COLO829 (cell line): ENCODE measurements around the gene RHOJ.

Source experiments
- DNase-seq: peaks from one replicate; pipeline ENCODE4 v3.0.0; 2012; ENCODE audit warnings: low spot score

RHOJ gene

DNA sequence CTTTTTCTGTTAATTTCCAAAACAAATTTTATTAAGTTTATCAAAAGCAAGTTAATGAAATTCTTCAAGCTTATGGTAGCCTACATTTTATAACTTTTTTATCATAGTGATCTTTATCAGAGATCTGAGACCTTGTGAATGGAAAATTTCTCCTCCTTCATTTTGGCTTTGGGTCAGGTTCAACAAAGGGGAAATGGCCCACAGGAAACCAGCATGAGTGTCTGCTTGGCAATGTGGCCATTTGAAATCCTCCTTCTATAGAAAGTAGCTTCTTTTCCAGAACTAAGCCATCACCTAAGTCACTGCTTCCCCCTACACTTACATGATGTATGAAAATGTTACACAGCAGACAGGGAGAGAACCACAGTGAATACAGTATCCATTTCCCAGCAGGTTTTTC, 1.6 kb downstream of the RHOJ start:
- DNase-seq: no peak

DNA sequence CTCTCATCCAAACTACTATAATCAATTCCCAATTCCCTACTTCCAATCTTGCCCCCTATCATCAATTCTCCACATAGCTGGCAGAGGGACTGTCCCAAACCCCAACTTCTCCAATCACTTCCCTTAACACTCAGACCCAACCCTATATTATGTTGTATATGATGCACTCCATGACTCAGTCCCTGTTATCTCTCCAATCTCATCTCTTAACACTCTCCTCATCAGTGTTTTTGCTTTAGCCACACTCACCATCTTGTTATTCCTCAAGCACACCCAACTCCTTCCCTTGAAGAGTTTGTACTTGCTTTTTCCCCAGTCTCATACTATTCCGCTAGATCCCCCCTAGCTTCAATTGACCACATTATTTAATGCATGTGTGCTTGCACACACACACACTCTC, 4.9 kb downstream of the RHOJ start:
- DNase-seq: no peak

DNA sequence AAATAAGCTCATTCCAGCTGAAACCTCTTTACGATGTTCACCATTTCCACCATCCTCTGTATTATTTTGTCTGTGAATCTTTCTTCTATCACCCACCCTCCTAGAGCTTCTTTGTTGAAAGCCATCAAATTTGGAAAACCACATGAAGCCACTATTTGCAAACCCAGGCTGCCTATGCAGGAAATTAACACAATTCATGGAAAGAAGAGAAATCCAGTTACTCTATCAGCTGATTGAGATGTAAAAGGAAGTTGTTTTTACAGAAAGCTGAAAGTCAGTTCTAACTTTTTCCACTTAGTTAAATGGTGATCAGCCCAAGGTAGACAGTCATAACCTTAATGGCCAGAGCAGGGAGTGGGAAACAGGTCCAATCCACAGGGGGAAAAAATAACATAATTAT, 6.6 kb downstream of the RHOJ start:
- DNase-seq: no peak

DNA sequence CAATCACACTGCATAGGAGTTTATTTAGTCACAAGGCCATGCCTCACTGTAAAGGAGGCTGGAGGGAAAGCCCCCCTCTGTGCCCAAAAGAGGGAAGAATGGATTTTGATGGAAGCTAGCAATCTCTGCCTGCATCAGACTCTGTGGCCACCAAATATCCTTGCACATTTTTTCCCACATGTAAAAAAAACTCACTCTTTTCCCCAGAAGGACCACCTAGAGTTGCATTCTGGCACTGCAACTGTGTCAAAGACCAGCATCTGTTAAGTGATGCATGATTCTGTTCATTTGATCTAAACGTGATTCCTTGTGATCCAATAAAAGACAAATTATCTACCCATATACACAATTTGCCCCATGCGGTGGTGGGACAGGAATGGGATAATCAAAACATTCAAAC, 8.0 kb downstream of the RHOJ start:
- DNase-seq: no peak

DNA sequence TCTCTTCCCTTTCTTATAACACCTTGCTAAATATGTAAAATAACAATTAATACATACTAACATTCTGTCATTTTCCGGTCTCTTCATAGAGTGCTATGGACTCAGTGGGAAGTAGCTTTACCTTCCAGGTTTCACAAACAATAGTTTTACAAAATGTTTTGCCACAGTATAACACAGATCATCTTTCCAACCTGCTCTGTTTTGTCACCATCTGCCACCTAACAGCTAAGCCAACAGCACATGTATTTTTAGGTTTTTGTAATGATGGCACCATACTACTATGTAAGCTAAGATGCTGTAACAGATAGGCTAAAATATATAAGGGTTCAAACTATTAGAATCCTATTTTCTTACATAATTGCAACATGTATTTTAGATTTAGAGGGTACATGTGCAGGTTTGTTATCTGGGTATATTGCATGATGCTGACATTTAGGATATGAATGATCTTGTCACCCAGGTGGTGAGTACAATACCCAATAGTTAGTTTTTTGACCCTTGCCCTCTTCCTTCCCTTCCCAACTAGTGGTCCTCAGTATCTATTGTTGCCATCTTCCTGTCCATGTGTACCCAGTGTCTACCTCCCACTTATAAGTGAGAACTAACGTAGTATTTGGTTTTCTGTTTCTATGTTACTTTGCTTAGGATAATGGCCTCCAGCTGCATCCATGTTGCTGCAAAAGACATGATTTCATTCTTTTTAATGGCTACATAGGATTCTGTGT, 8.7 kb downstream of the RHOJ start:
- DNase-seq: no peak

DNA sequence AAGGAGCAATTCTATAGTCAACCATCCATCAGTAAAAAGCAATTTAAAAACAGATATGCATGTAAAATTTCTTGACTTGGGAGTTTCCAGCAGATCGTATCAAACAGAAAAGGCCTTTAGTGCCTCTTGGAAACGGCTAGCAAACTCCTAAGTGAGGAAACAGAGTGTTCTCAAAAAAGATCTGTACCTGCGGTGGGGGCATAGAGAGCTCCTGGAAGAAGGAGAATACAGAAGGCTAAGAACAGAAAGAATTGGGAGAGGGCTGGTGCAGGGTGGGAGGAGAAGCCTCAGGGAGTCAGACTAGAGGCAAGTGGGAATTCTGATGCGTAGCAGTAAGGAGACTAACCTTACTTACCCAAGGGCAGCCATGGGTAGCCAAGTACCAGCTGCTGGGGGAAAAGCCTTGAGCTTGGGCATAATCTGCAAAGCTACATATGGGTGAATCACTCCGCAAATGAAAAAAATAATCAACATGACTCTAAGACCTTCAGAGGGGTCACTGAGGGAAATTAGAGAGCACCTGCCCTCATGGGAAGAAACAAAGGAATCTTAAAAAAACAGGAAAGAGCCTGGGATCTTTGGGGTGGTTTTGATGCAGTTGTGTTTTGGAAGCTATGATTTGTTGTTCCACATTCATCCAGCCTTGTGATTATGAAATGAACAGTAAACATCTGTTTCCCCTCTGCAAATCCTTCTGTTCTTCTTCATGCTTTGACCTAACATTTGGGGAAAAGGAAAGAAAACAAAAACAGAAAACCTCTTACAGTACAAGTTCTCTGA, 10.4 kb downstream of the RHOJ start:
- no peak for DNase-seq

DNA sequence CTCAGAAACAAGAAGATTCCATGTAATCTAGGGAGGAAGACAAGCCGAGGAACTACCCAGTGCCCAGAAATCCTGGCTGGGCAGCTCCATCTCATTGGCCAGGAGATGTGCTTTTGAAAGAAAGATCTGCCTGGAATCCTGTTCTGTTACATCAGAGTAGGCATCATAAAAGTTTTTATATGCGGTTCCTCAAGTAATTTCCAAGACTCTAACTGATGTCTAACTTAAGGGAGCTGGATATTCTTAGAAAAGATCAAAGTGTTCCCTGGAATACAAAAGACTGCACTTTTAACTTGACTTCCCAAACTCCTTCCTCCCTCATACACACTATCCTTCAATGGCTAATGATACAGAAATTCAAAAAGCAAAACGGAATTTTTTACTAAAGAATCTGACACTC, 16.3 kb downstream of the RHOJ start:
- DNase-seq: no peak

DNA sequence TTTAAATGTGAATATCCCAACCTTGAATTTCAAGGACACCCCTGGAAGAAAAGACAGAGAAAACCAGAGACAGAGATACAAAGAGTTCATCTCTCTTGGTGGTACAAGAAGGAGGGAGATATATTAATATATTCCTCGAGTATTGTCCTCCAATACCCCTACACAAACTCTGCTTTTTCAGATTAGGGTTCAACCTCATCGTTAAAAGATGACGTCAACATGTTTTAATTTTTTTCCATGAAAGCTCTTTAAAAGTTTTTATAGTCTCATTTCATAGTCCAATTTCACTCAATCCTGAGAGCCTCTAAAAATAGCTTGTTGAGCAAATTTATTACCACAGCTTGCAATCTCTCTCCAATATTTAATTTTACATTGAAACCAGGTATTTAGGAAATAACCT, 19.4 kb downstream of the RHOJ start:
- no peak for DNase-seq

DNA sequence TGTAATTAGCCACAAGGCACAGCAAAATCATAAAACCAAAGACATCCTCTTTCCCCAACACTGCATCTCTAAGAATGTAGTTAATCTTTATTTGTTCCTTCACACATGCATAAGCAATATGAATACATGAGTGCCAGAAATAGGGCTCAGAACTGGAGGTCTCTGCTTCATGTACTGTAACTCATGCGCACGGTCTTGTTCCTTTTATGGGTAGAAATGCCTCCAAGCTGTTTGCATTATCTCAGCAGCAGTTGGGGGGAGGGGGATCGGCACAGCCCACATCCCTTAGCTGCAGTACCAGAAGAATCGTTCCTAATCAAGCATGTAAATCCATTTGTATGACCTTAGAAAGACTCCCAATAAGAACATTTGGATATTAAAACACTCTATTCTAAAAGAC, 20.0 kb downstream of the RHOJ start:
- DNase-seq: no peak

DNA sequence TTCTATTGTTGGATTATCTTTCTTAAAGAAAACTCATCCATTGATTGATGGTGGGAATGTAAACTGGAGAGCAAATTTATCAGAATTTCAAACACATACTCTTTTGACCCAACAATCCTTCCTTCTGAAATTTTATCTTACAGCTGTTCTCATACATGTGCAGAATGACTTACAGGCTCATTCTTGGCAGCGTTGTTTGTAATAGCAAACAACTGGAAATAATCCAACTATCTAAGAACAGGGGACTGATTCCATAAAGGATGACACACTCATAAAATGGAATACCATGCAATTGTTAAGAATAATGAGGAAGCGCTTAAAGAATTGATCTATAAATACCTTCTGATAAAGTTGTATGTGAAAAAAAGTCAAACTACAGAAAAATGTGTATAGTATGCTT, 24.0 kb downstream of the RHOJ start:
- no peak for DNase-seq

DNA sequence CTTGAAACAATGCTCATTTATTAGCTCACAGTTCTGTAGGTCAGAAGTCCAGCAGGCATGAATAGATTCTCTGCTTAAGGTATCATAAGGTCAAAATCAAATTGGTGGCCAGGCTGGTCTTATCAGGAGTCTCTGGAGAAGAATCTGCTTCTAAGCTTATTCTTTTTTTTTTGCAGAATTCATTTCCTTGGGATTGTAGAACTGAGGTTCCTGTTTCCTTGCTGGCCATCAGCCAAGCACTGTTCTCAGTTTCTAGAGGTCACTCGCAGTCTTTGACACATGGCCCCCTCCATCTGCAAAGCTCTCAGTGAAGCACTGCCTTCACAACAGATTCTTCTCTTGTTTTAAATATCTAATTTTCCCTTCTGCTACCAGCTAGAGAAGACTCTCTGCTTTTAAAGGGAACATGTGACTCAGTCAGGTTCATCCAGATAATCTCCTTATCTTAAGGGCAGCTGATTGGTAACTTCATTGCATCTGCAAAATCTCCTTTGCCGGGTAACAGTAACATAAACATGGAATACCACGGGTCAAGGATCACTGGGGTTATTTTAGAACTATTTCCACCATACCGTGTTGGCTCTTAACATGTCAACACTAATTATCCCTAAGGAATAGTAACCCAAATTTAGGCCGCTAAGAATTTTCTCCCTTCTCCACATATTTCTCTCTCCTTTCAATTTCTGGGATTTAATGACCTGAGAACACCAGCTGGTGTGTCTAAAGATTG, 25.3 kb downstream of the RHOJ start:
- DNase-seq: no peak

DNA sequence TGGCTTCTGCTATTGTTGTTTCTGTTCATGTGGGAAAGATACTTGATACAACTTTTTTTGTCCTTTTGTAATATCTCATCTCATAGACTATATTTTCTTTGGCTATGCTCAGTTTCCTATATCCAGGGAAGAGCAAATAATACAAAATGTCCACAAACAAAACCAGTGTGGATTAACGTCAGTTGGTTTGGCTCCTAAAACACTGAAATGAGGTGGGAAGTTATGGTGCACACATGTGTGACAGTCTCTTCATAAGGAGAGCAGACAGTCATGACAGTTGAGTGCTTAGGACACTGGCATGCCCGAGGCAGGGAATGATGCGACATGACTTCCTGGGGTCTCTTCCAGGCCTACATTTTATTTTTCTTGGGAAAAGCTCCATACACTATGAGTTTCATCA, 27.5 kb downstream of the RHOJ start:
- DNase-seq: no peak

DNA sequence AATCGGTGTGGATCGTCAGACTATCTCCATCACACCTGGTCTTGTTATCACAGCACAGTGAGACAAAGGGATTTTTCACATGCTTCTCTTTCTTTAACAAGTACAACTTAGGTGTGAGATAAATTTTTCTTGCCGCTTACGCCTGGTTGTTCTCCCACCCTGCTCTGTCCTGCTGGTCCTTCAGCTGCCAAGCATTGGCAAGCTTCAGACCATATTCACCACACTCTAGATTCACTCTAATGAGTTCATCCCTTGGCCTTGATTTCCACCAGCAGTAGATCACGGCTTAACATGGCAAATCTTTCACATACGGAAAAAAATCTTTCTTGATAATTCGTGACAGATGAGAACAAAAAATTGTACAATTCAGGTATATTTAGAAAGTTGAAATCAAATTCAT, 33.5 kb downstream of the RHOJ start:
- no peak for DNase-seq

DNA sequence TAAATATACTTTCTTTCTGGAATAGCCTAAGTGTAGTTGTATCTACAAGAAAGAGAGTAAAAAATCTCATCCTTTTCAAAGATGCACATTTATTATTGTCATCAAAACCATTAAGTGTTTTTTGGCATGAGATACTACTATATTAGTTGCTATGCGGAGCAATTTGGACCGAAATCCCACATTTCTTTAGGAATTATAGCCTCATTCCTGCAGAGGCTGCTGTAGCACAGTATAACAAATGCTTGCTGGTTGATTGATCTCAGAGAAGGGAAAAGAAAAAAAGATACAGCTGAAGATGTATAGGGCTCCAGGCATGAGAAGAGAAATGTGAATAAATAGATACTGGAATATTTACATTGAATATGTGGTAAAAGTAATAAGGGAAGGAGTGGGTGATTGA, 36.0 kb downstream of the RHOJ start:
- no peak for DNase-seq

DNA sequence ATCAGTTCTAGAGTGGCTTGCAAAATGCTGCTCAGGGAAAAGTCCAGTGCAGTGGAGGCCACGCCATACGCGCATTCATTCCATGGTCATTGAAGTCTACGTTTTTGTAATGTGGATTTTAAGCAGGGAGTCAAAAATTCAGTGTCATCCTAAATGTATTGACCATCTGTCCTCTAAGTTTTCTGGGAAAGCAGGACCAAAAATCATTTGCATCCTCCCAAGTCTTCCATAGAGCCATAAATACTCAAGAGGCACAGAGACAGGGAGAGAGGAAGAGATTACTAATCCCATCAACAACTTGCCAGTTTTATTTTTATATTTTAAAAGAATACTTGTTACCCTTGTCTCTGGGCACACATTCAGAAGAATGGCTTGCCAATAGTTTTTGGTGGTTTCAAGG, 36.9 kb downstream of the RHOJ start:
- DNase-seq: no peak

DNA sequence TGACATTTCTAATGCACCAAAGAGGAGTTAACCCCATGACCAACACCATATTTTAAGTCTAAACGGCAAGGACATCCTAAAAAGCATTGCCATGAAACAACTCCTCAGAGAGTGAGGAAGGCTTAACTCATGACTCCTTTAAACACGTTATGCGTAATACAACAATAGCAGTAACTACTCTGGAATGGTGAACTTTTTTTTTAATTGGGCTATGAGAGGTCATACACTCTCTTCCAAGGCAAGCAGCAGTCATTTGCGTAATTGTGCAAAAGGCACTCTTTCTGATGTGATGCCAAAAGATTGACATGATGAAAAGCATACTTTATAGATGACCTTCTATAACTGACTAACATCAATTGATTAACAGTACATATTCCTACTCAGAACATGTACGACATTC, 39.4 kb downstream of the RHOJ start:
- DNase-seq: no peak

DNA sequence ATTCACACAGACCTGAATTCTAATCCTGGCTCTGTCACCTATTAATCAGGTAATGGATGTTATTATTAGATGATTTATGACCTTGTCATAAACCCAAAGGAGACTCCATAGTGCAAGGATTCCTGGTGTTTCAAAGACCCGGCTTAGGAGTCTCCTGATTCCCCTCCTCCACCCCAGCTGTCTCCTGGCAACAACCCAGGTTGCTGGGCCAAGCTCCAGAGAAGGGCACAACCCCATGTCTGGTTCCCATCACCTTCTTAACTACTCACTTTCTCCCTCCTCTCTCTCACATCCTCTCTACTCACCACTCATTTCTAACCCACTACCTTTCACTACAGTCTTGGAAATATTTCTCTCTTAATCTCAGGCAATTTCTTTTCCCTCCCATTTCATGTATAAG, 41.6 kb downstream of the RHOJ start:
- no peak for DNase-seq

DNA sequence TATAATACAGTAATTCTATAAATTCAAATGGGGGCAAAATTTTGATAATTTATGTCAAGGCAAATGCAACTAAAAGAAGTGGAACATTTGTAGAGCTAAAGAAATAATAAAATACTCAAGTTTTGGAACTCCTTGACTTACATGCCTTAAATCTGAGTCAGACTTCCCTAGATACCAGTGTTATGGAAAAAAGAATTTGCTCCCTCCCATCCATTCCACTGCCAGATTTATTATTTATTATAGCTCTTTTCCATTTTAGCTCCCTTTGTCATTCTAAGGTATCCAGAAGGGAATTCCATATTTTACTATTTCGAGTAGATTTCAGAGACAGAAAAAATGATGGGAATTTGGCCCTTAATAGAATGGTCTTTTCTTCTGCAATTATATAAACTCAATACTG, 44.0 kb downstream of the RHOJ start:
- DNase-seq: no peak

DNA sequence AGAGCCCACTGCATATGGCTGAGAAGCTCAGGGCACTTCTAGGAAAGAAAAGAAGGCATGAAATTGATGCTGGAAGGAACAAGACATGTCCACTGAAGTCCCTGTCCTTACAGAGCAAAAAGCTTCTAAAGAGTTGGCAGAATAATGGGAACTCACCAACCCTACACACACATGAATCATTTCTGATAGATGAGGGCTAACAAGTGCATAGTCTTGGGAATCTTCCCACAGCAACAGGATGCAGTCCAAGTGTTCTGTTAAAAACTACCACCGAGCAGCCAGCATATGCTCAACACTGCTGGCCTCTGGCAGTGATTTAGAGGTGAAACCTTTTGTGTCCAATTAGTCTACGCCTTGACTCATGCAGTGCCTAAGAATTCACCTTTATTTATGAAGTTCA, 44.8 kb downstream of the RHOJ start:
- no peak for DNase-seq

DNA sequence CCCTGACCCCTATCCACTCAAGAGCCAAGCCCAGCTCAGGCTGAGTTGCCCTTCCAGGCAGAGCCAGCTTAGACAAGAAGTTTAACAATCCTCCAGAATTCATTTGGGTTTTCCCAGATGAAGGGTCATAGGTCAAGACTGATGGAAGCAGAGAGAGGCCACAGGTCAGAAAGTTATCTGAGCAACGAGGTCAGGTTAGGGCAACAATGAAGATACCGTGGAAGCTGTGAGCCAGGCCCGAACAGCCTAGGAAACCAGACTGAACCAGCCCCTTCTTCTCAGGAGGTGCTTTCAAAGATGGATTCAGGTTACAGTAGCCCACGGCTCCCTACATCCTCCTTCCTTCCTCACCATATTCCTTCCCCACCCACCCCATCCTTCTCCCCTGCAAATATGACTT, 53.1 kb downstream of the RHOJ start:
- no peak for DNase-seq

DNA sequence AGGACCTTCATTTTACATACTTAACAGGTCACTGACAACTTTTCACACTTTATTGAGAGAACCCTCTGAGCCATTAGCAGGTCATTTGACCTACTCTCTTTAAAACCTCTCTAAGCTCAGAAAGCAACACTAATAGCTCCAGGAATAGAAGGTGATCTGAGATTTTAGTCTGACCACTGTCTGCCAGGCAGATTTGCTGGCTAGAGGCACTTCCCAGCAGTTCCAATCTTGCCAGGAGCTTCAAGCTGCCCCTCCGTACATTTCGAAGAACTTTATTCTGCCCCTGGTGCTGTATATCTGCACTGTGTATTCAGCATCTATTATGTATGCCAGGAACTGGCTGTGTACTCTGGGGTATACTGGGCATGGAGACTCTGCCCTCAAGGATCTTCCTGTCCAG, 58.2 kb downstream of the RHOJ start:
- no peak for DNase-seq

DNA sequence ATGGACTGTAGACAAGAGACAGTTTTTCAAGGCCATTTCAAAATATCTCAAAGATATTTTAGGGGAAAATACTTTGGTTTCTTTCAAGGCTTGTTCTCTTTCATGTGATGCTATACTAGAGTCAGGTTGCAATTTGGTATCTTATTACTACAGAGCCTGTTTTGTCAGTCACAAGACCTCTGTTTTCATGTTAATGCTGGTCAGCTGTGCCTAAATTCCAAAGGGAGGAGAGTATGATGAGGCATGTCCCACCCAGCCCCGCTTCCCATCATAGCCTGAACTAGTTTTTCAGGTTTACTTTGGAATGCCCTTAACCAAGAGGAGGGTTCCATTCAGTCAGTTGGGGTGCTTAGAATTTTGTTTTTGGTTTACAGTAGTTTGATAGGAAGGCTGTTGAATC, 61.9 kb downstream of the RHOJ start:
- no peak for DNase-seq

DNA sequence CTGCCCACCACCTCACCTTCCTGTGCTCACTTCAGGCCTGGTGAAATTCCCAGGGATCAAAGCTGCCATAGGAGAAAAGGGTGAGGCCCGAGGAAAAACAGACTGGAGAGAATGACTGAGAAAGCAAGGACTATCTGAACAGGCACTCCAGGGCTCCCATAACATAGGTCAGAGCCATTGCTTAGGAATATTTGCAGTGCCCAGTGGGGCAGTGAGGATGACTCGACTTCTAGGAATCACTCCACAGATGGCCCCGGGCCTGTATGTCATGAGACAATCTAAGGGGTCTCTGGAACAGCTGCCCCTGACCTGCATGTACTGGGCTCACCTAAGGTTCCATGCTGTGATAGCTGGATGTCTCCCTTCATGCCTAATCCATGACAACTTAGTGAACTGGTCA, 62.9 kb downstream of the RHOJ start:
- no peak for DNase-seq
